Esophagus muscularis mucosa (tissue), 3 donors: Measurements from ENCODE around the gene PACRG.

Experiments
- CTCF ChIP-seq, 3 experiments: fragments of 200-600 bp in 2 of 3; fragments of 450-650 bp in 1 of 3; sonication (generic) in 2 of 3; IDR thresholded peaks; one replicate each; pipeline ENCODE4 v1.5.1; 2017 to 2019; ENCODE audit warnings: antibody characterized with exemption in 3 of 3, mild to moderate bottlenecking in 2 of 3, moderate library complexity in 1 of 3
- POLR2AphosphoS5 ChIP-seq, 2 donors: sonication (generic); formaldehyde crosslinking; IDR thresholded peaks; one replicate each; pipeline ENCODE4 v1.6.1; 2017; ENCODE audit warnings: antibody characterized with exemption in 2 of 2

- TF ChIP-seq POLR2AphosphoS5 (IDR thresholded peaks at IDR 0.05) (no peak), CTCF (IDR thresholded peaks at IDR 0.05) (no peak)
Measured at GRCh38 chr6:163226836-163227485, 499.2 kb downstream of the PACRG start.
